Duodenal mucosa (tissue), 2 donors: Measurements from ENCODE around the gene C19orf33.

Source experiments
- H3K27ac ChIP-seq: one replicate; pipeline ENCODE4 v1.7.0; 2013; ENCODE audit warnings: low read depth, low read length
- H3K27me3 ChIP-seq, 2 donors: one replicate each; pipeline ENCODE4 v1.7.0; 2013; ENCODE audit warnings: low read length in 2 of 2, control low read depth in 1 of 2; ENCODE audit not compliant: insufficient read depth in 2 of 2, control insufficient read depth in 1 of 2
- H3K36me3 ChIP-seq, 2 donors: one replicate each; pipeline ENCODE4 v1.7.0; 2013; ENCODE audit warnings: low read length in 2 of 2, control low read depth in 1 of 2; ENCODE audit not compliant: insufficient read depth in 2 of 2, control insufficient read depth in 1 of 2
- H3K4me1 ChIP-seq, 2 donors: one replicate each; pipeline ENCODE4 v1.7.0; 2013; ENCODE audit warnings: low read length in 2 of 2, control low read depth in 1 of 2; ENCODE audit not compliant: insufficient read depth in 2 of 2, control insufficient read depth in 1 of 2
- H3K4me3 ChIP-seq, 2 donors: one replicate each; pipeline ENCODE4 v1.7.0; 2013; ENCODE audit warnings: low read length in 2 of 2, low read depth in 1 of 2
- H3K9ac ChIP-seq, 2 donors: one replicate each; pipeline ENCODE4 v1.7.0; 2013; ENCODE audit warnings: low read length in 2 of 2, low read depth in 1 of 2
- H3K9me3 ChIP-seq, 2 donors: one replicate each; pipeline ENCODE4 v1.7.0; 2013; ENCODE audit warnings: low read length in 2 of 2, control low read depth in 1 of 2; ENCODE audit not compliant: control insufficient read depth in 1 of 2

C19orf33 gene

GRCh38 chr19:38278751-38279150 is 25.3 kb upstream of the C19orf33 start:
- peaks cover 34 to 47% of the 10 kb centered on the region in 2 donors for H3K4me1 ChIP-seq
- peaks cover 9 to 13% of the 10 kb centered on the region in 2 donors for H3K36me3 ChIP-seq
- peak overlapping the region; percentile 13 for H3K27ac ChIP-seq
- H3K4me3 ChIP-seq, result no peak overlapping the region
- no peaks in the 10 kb centered on the region for H3K27me3 ChIP-seq
- no peak overlapping the region for H3K9ac ChIP-seq
- H3K9me3 ChIP-seq, result no peaks in the 10 kb centered on the region

GRCh38 chr19:38280030-38280921 is 23.8 kb upstream of the C19orf33 start:
- peak overlapping the region in 1 of 2 donors; percentile 24 for H3K9ac ChIP-seq
- peaks cover 9 to 26% of the 10 kb centered on the region in 2 donors for H3K36me3 ChIP-seq
- no peak overlapping the region for H3K4me3 ChIP-seq
- no peak overlapping the region for H3K27ac ChIP-seq
- no peaks in the 10 kb centered on the region for H3K27me3 ChIP-seq
- no peaks in the 10 kb centered on the region for H3K9me3 ChIP-seq
- peaks cover 22 to 32% of the 10 kb centered on the region in 2 donors for H3K4me1 ChIP-seq

GRCh38 chr19:38281811-38282566 is 22.1 kb upstream of the C19orf33 start:
- peaks cover 22 to 32% of the 10 kb centered on the region in 2 donors for H3K4me1 ChIP-seq
- H3K27ac ChIP-seq, result no peak overlapping the region

GRCh38 chr19:38283271-38283670 is 20.8 kb upstream of the C19orf33 start:
- Histone ChIP-seq H3K27me3 (no peaks in the 10 kb centered on the region), H3K4me3 (no peak overlapping the region), H3K27ac (no peak overlapping the region), H3K9me3 (no peaks in the 10 kb centered on the region), H3K36me3 (peaks cover 9 to 44% of the 10 kb centered on the region in 2 donors), H3K4me1 (peaks cover 9 to 21% of the 10 kb centered on the region in 2 donors), H3K9ac (no peak overlapping the region)

More at GRCh38 chr19:38281811-38282566, 22.1 kb upstream of the C19orf33 start:
- no peak overlapping the region for H3K9ac ChIP-seq
- H3K4me3 ChIP-seq, result no peak overlapping the region
- H3K27me3 ChIP-seq, result no peaks in the 10 kb centered on the region
- no peaks in the 10 kb centered on the region for H3K9me3 ChIP-seq
- peaks cover 9 to 34% of the 10 kb centered on the region in 2 donors for H3K36me3 ChIP-seq

GRCh38 chr19:38284422-38284821 is 19.6 kb upstream of the C19orf33 start:
- H3K36me3 ChIP-seq, result peaks cover 15 to 55% of the 10 kb centered on the region in 2 donors
- H3K9ac ChIP-seq, result no peak overlapping the region
- H3K4me1 ChIP-seq, result peaks cover 6 to 15% of the 10 kb centered on the region in 2 donors
- no peak overlapping the region for H3K4me3 ChIP-seq
- H3K9me3 ChIP-seq, result no peaks in the 10 kb centered on the region
- no peak overlapping the region for H3K27ac ChIP-seq
- H3K27me3 ChIP-seq, result no peaks in the 10 kb centered on the region

GRCh38 chr19:38285567-38285966 is 18.5 kb upstream of the C19orf33 start:
- H3K9ac ChIP-seq, result no peak overlapping the region
- no peaks in the 10 kb centered on the region for H3K27me3 ChIP-seq
- no peak overlapping the region for H3K4me3 ChIP-seq
- peaks cover 18 to 58% of the 10 kb centered on the region in 2 donors for H3K36me3 ChIP-seq
- H3K9me3 ChIP-seq, result no peaks in the 10 kb centered on the region
- no peak overlapping the region for H3K27ac ChIP-seq
- peaks cover 6 to 11% of the 10 kb centered on the region in 2 donors for H3K4me1 ChIP-seq

GRCh38 chr19:38287604-38288003 is 16.4 kb upstream of the C19orf33 start:
- H3K27ac ChIP-seq, result no peak overlapping the region
- H3K36me3 ChIP-seq, result peaks cover 25 to 78% of the 10 kb centered on the region in 2 donors
- H3K9me3 ChIP-seq, result no peaks in the 10 kb centered on the region
- no peaks in the 10 kb centered on the region for H3K4me1 ChIP-seq
- no peak overlapping the region for H3K4me3 ChIP-seq
- H3K9ac ChIP-seq, result no peak overlapping the region
- H3K27me3 ChIP-seq, result no peaks in the 10 kb centered on the region

GRCh38 chr19:38288123-38288855 is 15.8 kb upstream of the C19orf33 start:
- no peak overlapping the region for H3K27ac ChIP-seq
- H3K36me3 ChIP-seq, result peaks cover 24 to 83% of the 10 kb centered on the region in 2 donors
- no peak overlapping the region for H3K9ac ChIP-seq

GRCh38 chr19:38289955-38290354 is 14.1 kb upstream of the C19orf33 start:
- H3K9ac ChIP-seq, result no peak overlapping the region
- peaks cover 26 to 73% of the 10 kb centered on the region in 2 donors for H3K36me3 ChIP-seq
- H3K4me1 ChIP-seq, result no peaks in the 10 kb centered on the region
- no peaks in the 10 kb centered on the region for H3K9me3 ChIP-seq
- no peak overlapping the region for H3K27ac ChIP-seq
- H3K4me3 ChIP-seq, result no peak overlapping the region
- no peaks in the 10 kb centered on the region for H3K27me3 ChIP-seq

More at GRCh38 chr19:38288123-38288855, 15.8 kb upstream of the C19orf33 start:
- Histone ChIP-seq H3K4me1 (no peaks in the 10 kb centered on the region), H3K27me3 (no peaks in the 10 kb centered on the region), H3K9me3 (no peaks in the 10 kb centered on the region), H3K4me3 (no peak overlapping the region)
